Thoracic aorta (tissue), 2 donors: ENCODE data around the gene TACC3. TPM values are rescaled to one million over a fixed set of nuclear protein-coding genes. Genes with fewer than 3 reads are reported as not detected.
A peak's percentile ranks its signal among the peaks of the same experiment; 100 is the strongest.

Experiments used
- ATAC-seq: fragments of 150-250 bp; one replicate; pipeline ENCODE4 v1.8.0; 2017; ENCODE audit warnings: low read depth; ENCODE audit not compliant: insufficient number of reproducible peaks, low FRiP score
- DNase-seq: peaks from one replicate; pipeline ENCODE4 v3.0.0-alpha.2; 2020; ENCODE audit warnings: low spot score
- H3K27ac ChIP-seq, 2 donors: fragments of 200-600 bp; sonication (generic); 1 replicate in 1 of 2; 2 replicates in 1 of 2; pipeline ENCODE4 v1.5.1; 2016; ENCODE audit warnings: mild to moderate bottlenecking in 2 of 2, moderate library complexity in 2 of 2
- H3K27me3 ChIP-seq: fragments of 200-600 bp; sonication (generic); replicated peaks from 2 replicates; pipeline ENCODE4 v1.6.0; 2016; ENCODE audit warnings: mild to moderate bottlenecking; ENCODE audit not compliant: insufficient read depth
- H3K36me3 ChIP-seq: fragments of 200-600 bp; sonication (generic); one replicate; pipeline ENCODE4 v1.5.1; 2016
- H3K4me1 ChIP-seq, 2 donors: fragments of 200-600 bp; sonication (generic); 1 replicate in 1 of 2; 2 replicates in 1 of 2; pipeline versions ENCODE4 v1.5.1 to v1.6.0; 2016; ENCODE audit warnings: low read depth in 2 of 2, mild to moderate bottlenecking in 1 of 2; ENCODE audit not compliant: control insufficient read depth in 1 of 2
- H3K4me3 ChIP-seq: fragments of 200-600 bp; sonication (generic); 2 replicates; pipeline ENCODE4 v1.5.1; 2016; ENCODE audit warnings: mild to moderate bottlenecking
- H3K9me3 ChIP-seq: fragments of 200-600 bp; sonication (generic); 2 replicates; pipeline ENCODE4 v1.5.1; 2016
- CTCF ChIP-seq: fragments of 200-600 bp; sonication (generic); IDR thresholded peaks from one replicate; pipeline ENCODE4 v1.5.1; 2019; ENCODE audit warnings: antibody characterized with exemption
- total RNA-seq, 2 donors: library from RNA; depleted of rRNA; stranded (reverse); fragments of >200 nt; gene quantifications; one replicate each; pipeline versions ENCODE4 v1.1.0 to v1.2.3, GENCODE V29; 2016

The TACC3 gene
- total RNA-seq, 2 donors from 2014 or later = 6.2 to 24.5 TPM

- peak within 1 kb of the TSS; percentile 93 to 100 for H3K27ac ChIP-seq
- ATAC-seq (peak; percentile 88), DNase-seq (peak; percentile 78)
- H3K36me3 ChIP-seq = peaks cover 3% of the 10 kb centered on the region
- no peak for TF ChIP-seq CTCF
- H3K4me1 ChIP-seq = peaks cover 10 to 27% of the 10 kb centered on the region in 2 donors
- no peaks in the 10 kb centered on the region for H3K27me3 ChIP-seq
- H3K9me3 ChIP-seq = no peaks in the 10 kb centered on the region
- H3K4me3 ChIP-seq = peak within 1 kb of the TSS; percentile 79
These were observed 8.9 kb upstream of the TACC3 start, which contains the start of gene SLBP for GRCh38 chr4:1712216-1713002. SLBP (minus strand) TSS chr4:1712319; CDS start chr4:1712188, 131 bp downstream.

- ATAC-seq = no peak
- peaks cover 10 to 27% of the 10 kb centered on the region in 2 donors for H3K4me1 ChIP-seq
- peak overlapping the region; percentile 79 for H3K4me3 ChIP-seq
These were observed 8.1 kb upstream of the TACC3 start for GRCh38 chr4:1713003-1713851.

DNA sequence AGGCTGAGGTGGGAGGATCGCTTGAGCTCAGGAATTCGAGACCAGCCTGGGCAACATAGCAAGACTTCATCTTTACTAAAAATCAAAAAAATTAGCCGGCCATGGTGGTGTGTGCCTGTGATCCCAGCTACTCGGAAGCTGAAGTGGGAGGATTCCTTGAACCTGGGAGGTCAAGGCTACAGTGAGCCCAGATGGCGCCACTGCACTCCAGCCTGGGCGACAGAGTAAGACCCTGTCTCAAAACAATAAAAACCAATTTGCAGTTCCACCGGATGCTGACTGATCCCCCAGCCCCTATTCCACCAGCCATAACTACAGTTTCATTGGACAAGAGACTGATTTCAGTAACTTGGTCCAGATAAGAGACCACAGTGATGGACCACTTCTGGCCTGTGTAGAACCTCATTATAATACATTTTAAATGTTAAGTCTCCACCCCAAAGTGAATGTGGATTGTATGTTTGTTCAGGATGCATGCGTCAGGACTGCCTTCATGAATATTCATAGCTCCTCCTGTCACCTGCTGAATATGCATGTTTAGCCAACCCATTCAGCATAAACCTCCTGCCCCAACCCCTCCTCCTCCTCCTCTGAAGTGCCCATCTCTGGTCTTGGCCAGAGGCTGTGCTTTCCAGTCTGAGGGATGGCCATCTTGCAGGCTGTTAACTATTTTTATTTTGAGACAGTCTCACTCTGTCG is 6.9 kb upstream of the TACC3 start:
- no peaks in the 10 kb centered on the region for H3K9me3 ChIP-seq
- no peak for TF ChIP-seq CTCF
- H3K4me1 ChIP-seq = peaks cover 12 to 29% of the 10 kb centered on the region in 2 donors
- no peaks in the 10 kb centered on the region for H3K27me3 ChIP-seq
- DNase-seq (no peak), ATAC-seq (no peak)
- no peak overlapping the region for H3K4me3 ChIP-seq
- peak overlapping the region in 1 of 2 donors; percentile 18 for H3K27ac ChIP-seq
- peaks cover 12% of the 10 kb centered on the region for H3K36me3 ChIP-seq

More at GRCh38 chr4:1713003-1713851, 8.1 kb upstream of the TACC3 start:
- no peak for TF ChIP-seq CTCF
- Histone ChIP-seq H3K9me3 (no peaks in the 10 kb centered on the region), H3K27ac (peak overlapping the region; percentile 93 to 100), H3K27me3 (no peaks in the 10 kb centered on the region), H3K36me3 (peaks cover 12% of the 10 kb centered on the region)
- DNase-seq = no peak

DNA sequence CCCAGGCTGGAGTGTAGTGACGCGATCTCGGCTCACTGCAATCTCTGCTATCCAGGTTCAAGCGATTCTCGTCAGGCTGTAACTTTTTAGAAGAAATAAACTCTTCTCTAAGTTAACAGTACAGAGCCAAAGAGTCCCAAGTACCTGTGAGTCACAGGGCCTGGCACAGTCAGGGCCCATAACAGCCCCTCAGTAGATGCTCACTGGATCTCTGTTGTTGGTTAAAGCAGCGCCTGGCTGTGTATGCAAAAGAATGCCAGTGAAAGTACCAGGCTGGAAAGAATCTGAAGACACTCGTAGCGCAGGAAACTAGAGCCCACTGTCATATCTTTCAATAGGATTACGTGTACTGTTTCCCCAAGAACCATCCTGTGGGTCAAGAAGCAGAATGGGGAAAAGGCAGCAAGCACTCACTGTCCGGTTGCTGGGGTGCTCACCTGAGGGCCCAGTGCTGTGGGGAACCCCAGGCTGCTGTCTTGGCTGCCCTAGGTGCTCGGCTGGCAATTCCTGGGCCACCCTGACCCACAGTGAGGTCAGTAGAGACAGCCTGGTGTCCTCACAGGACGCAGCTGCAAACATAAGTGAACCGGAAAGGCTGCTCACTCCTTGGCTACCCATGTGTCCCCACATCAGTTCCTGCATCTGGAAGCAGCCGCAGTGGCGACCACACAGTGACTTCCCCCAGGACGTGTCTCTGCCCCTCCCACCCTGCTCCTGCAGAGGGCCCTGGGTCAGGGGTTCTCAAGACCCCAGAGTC is 6.1 kb upstream of the TACC3 start:
- ATAC-seq = no peak
- TF ChIP-seq CTCF = no peak
- no peaks in the 10 kb centered on the region for H3K27me3 ChIP-seq
- H3K36me3 ChIP-seq = peaks cover 12% of the 10 kb centered on the region
- peaks cover 18 to 32% of the 10 kb centered on the region in 2 donors for H3K4me1 ChIP-seq
- no peaks in the 10 kb centered on the region for H3K9me3 ChIP-seq
- no peak for DNase-seq
- H3K27ac ChIP-seq = peak overlapping the region in 1 of 2 donors; percentile 18
- no peak overlapping the region for H3K4me3 ChIP-seq
